H1 (cell line): ENCODE measurements around the gene SNED1. TPM values are rescaled to one million over a fixed set of nuclear protein-coding genes. Genes with fewer than 3 reads are reported as not detected.

Experiments
- CTCF ChIA-PET: fragments of 300-600 bp; sonication (Branson Sonifier 250); formaldehyde crosslinking; loops from one replicate; lab custom pipeline; 2021; ENCODE audit not compliant: partially characterized antibody; lab: Charles Lee
- POLR2A ChIA-PET: fragments of 300-600 bp; sonication (Branson Sonifier 250); formaldehyde crosslinking; loops from one replicate; lab custom pipeline; 2021; ENCODE audit warnings: inconsistent platforms; ENCODE audit not compliant: partially characterized antibody; lab: Charles Lee
- DNase-seq, 2 experiments: peaks; one replicate each; pipeline versions ENCODE4 v3.0.0 to v3.0.0-alpha.2; 2010 to 2022; ENCODE audit warnings: low spot score in 2 of 2, low read depth in 1 of 2, mixed read lengths in 1 of 2
- FAIRE-seq: peaks from 2 replicates; lab custom pipeline; 2011; peaks lifted over from hg19 to GRCh38; lab: Jason Lieb, UNC
- H2AFZ ChIP-seq: 2 replicates; pipeline ENCODE4 v1.8.1; 2012; ENCODE audit warnings: low read length, inconsistent platforms
- H2AK5ac ChIP-seq: 2 replicates; pipeline ENCODE4 v1.6.1; 2013; ENCODE audit warnings: low read depth, low read length
- H2BK120ac ChIP-seq: replicated peaks from 2 replicates; pipeline ENCODE3; 2013; ENCODE audit warnings: low read depth, low read length, inconsistent platforms
- H2BK12ac ChIP-seq: 2 replicates; pipeline ENCODE4 v1.6.1; 2013; ENCODE audit warnings: low read depth, low read length
- H2BK15ac ChIP-seq: 2 replicates; pipeline ENCODE4 v1.6.1; 2013; ENCODE audit warnings: low read length
- H2BK20ac ChIP-seq: 2 replicates; pipeline ENCODE4 v1.6.1; 2013; ENCODE audit warnings: low read length
- H2BK5ac ChIP-seq: 2 replicates; pipeline ENCODE4 v1.6.1; 2013; ENCODE audit warnings: low read depth, low read length
- H3K14ac ChIP-seq: 2 replicates; pipeline ENCODE4 v1.6.1; 2013; ENCODE audit warnings: inconsistent platforms; ENCODE audit not compliant: insufficient read length
- H3K18ac ChIP-seq: 2 replicates; pipeline ENCODE4 v1.6.1; 2013; ENCODE audit warnings: low read length; ENCODE audit errors: extremely low read depth
- H3K23ac ChIP-seq: 2 replicates; pipeline ENCODE4 v1.6.1; 2013; ENCODE audit warnings: inconsistent platforms; ENCODE audit not compliant: insufficient read length
- H3K23me2 ChIP-seq: 2 replicates; pipeline ENCODE4 v1.6.1; 2013; ENCODE audit warnings: low read depth, low read length
- H3K27ac ChIP-seq: 2 replicates; pipeline ENCODE4 v1.6.1; 2011; ENCODE audit warnings: low read depth, low read length, inconsistent platforms
- H3K27me3 ChIP-seq, 4 experiments: replicated peaks in 1 of 4; 1 replicate in 1 of 4; 2 replicates in 3 of 4; pipeline versions ENCODE4 v1.6.1 to v1.8.1; 2011 to 2013; ENCODE audit warnings: low read length in 3 of 4, mild to moderate bottlenecking in 3 of 4, inconsistent platforms in 2 of 4, mixed read lengths in 2 of 4, moderate library complexity in 1 of 4; ENCODE audit not compliant: control insufficient read depth in 3 of 4, insufficient read depth in 3 of 4; ENCODE audit errors: extremely low read depth in 1 of 4
- H3K36me3 ChIP-seq, 4 experiments: 2 replicates each; pipeline versions ENCODE4 v1.6.1 to v1.8.1; 2011 to 2013; ENCODE audit warnings: mild to moderate bottlenecking in 4 of 4, low read length in 3 of 4, moderate library complexity in 2 of 4, control low read depth in 1 of 4, inconsistent platforms in 1 of 4; ENCODE audit not compliant: insufficient read depth in 4 of 4, control insufficient read depth in 2 of 4
- H3K4ac ChIP-seq: replicated peaks from 2 replicates; pipeline ENCODE3; 2013; ENCODE audit warnings: low read length, low read depth, mixed read lengths, inconsistent platforms; ENCODE audit not compliant: insufficient read length
- H3K4me1 ChIP-seq, 4 experiments: replicated peaks in 1 of 4; 1 replicate in 1 of 4; 2 replicates in 3 of 4; pipeline versions ENCODE4 v1.6.1 to v1.8.1; 2011 to 2013; ENCODE audit warnings: low read length in 3 of 4, inconsistent platforms in 2 of 4, mixed read lengths in 1 of 4; ENCODE audit not compliant: insufficient read depth in 4 of 4, control insufficient read depth in 3 of 4
- H3K4me2 ChIP-seq, 2 experiments: 2 replicates each; pipeline versions ENCODE4 v1.6.1 to v1.8.1; 2011 to 2013; ENCODE audit warnings: low read depth in 2 of 2, low read length in 2 of 2, control low read depth in 1 of 2, inconsistent platforms in 1 of 2, mild to moderate bottlenecking in 1 of 2; ENCODE audit not compliant: insufficient read depth in 1 of 2
- H3K4me3 ChIP-seq, 4 experiments: fragments of 200-600, 300-600 bp in 1 of 4; sonication (generic), shearing (Covaris generic), sonication (Bioruptor Twin) in 1 of 4; 2 replicates each; pipeline versions ENCODE4 v1.5.1 to v1.8.1; 2011 to 2016; ENCODE audit warnings: low read length in 4 of 4, low read depth in 3 of 4, control low read depth in 2 of 4, inconsistent platforms in 2 of 4, mild to moderate bottlenecking in 2 of 4, mixed read lengths in 1 of 4, moderate library complexity in 1 of 4; ENCODE audit not compliant: insufficient read depth in 2 of 4; ENCODE audit errors: extremely low read depth in 1 of 4
- H3K56ac ChIP-seq: replicated peaks from 2 replicates; pipeline ENCODE3; 2013; ENCODE audit warnings: low read depth, mild to moderate bottlenecking, mixed read lengths, low read length, inconsistent platforms; ENCODE audit not compliant: insufficient read length
- H3K79me1 ChIP-seq: 2 replicates; pipeline ENCODE4 v1.6.1; 2013; ENCODE audit warnings: low read depth, low read length, control low read depth
- H3K79me2 ChIP-seq, 2 experiments: 2 replicates each; pipeline versions ENCODE4 v1.6.1 to v1.8.1; 2012 to 2013; ENCODE audit warnings: low read length in 2 of 2, mild to moderate bottlenecking in 2 of 2, inconsistent platforms in 1 of 2; ENCODE audit not compliant: insufficient read depth in 2 of 2, control insufficient read depth in 1 of 2
- H3K9ac ChIP-seq, 4 experiments: replicated peaks in 1 of 4; 1 replicate in 1 of 4; 2 replicates in 3 of 4; pipeline versions ENCODE4 v1.6.1 to v1.8.1; 2011 to 2013; ENCODE audit warnings: low read depth in 3 of 4, low read length in 3 of 4, control low read depth in 2 of 4, mild to moderate bottlenecking in 2 of 4, moderate library complexity in 2 of 4, inconsistent platforms in 1 of 4; ENCODE audit errors: extremely low read depth in 1 of 4
- H3K9me3 ChIP-seq, 2 experiments: 2 replicates each; pipeline versions ENCODE4 v1.6.1 to v1.8.1; 2012 to 2013; ENCODE audit warnings: mild to moderate bottlenecking in 2 of 2, moderate library complexity in 2 of 2, control low read depth in 1 of 2, inconsistent platforms in 1 of 2, low read depth in 1 of 2, low read length in 1 of 2, mixed read lengths in 1 of 2; ENCODE audit not compliant: insufficient read depth in 2 of 2
- H4K20me1 ChIP-seq, 2 experiments: replicated peaks in 1 of 2; 2 replicates each; pipeline versions ENCODE3 to v1.8.1; 2011 to 2013; ENCODE audit warnings: inconsistent platforms in 2 of 2, low read length in 2 of 2, mild to moderate bottlenecking in 1 of 2; ENCODE audit not compliant: insufficient read depth in 2 of 2, control insufficient read depth in 1 of 2
- H4K5ac ChIP-seq: 2 replicates; pipeline ENCODE4 v1.6.1; 2013; ENCODE audit warnings: low read length, low read depth, mixed read lengths, inconsistent platforms; ENCODE audit not compliant: insufficient read length
- H4K8ac ChIP-seq: 2 replicates; pipeline ENCODE4 v1.8.0; 2013; ENCODE audit warnings: mild to moderate bottlenecking, moderate library complexity, low read length, inconsistent platforms; ENCODE audit not compliant: insufficient read depth; ENCODE audit errors: extremely low read depth
- H4K91ac ChIP-seq: replicated peaks from 2 replicates; pipeline ENCODE3; 2013; ENCODE audit warnings: low read length, mixed read lengths, inconsistent platforms; ENCODE audit not compliant: insufficient read length
- BRCA1 ChIP-seq: IDR thresholded peaks from 2 replicates; pipeline ENCODE4 v1.6.1; 2012; ENCODE audit warnings: low read depth, low read length, improper control_type of control experiment
- CBX5 ChIP-seq: fragments of 300-800, 300-1000 bp; sonication (generic); IDR thresholded peaks from 2 replicates; pipeline ENCODE4 v1.7.1; 2016; ENCODE audit warnings: antibody characterized with exemption, low read length, low read depth
- CBX8 ChIP-seq: fragments of 300-800, 300-1000 bp; sonication (generic); IDR thresholded peaks from 2 replicates; pipeline ENCODE4 v1.7.1; 2016; ENCODE audit warnings: low read depth, low read length, borderline replicate concordance
- EZH2 ChIP-seq: fragments of 200-600 bp; sonication (generic); IDR thresholded peaks from 2 replicates; pipeline ENCODE4 v1.7.1; 2012; ENCODE audit warnings: low read depth, mild to moderate bottlenecking, moderate library complexity, low read length, inconsistent platforms; ENCODE audit not compliant: severe bottlenecking
- JUN ChIP-seq: IDR thresholded peaks from 2 replicates; pipeline ENCODE4 v1.6.1; 2011; ENCODE audit warnings: low read depth, mild to moderate bottlenecking, improper control_type of control experiment, low read length
- NANOG ChIP-seq: IDR thresholded peaks from 2 replicates; pipeline ENCODE4 v1.6.1; 2011; ENCODE audit warnings: low read length, low read depth, mild to moderate bottlenecking, inconsistent platforms; ENCODE audit not compliant: insufficient read depth, poor library complexity, severe bottlenecking
- PHF8 ChIP-seq: fragments of 200-600 bp; sonication (generic); conservative IDR thresholded peaks from 2 replicates; pipeline ENCODE4 v1.7.1; 2012; ENCODE audit warnings: low read depth, mild to moderate bottlenecking, inconsistent platforms, low read length, moderate library complexity
- SP2 ChIP-seq: IDR thresholded peaks from 2 replicates; pipeline ENCODE4 v1.6.1; 2012; ENCODE audit warnings: mild to moderate bottlenecking, low read length, inconsistent platforms
- SRF ChIP-seq: IDR thresholded peaks from 2 replicates; pipeline ENCODE4 v1.6.1; 2011; ENCODE audit warnings: mild to moderate bottlenecking, low read depth, low read length, moderate library complexity
- SUZ12 ChIP-seq: fragments of 200-600 bp; sonication (generic); IDR thresholded peaks from 2 replicates; pipeline ENCODE4 v1.6.1; 2012; ENCODE audit warnings: mild to moderate bottlenecking, inconsistent platforms, low read length, moderate library complexity, mixed read lengths
- TCF12 ChIP-seq: IDR thresholded peaks from 2 replicates; pipeline ENCODE4 v1.6.1; 2011; ENCODE audit warnings: low read depth, mild to moderate bottlenecking, low read length
- YY1 ChIP-seq: IDR thresholded peaks from 2 replicates; pipeline ENCODE4 v1.6.1; 2011; ENCODE audit warnings: low read depth, mild to moderate bottlenecking, low read length
- ZNF274 ChIP-seq: IDR thresholded peaks from 2 replicates; pipeline ENCODE4 v1.7.0; 2012; ENCODE audit warnings: low read length, borderline replicate concordance; ENCODE audit errors: extremely low read depth
- WGBS, 2 experiments: shearing (Covaris generic) in 1 of 2; methylation state at CpG; one replicate each; pipeline versions ENCODE4 v1.1.6 to v1.1.7; 2013 to 2015; ENCODE audit warnings: low lambda C conversion rate in 2 of 2, mixed read lengths in 2 of 2, inconsistent platforms in 1 of 2, low coverage in 1 of 2, missing lambda C conversion rate in 1 of 2; ENCODE audit not compliant: insufficient replicate concordance in 2 of 2, insufficient coverage in 1 of 2, insufficient read length in 1 of 2; ENCODE audit errors: extremely low coverage in 1 of 2, missing lambda C conversion rate in 1 of 2; 5-methylcytosine and 5-hydroxymethylcytosine counted together
- polyA plus RNA-seq, 7 experiments: library from polyadenylated mRNA; depleted of rRNA in 3 of 7; stranded (reverse) in 5 of 7; unstranded in 2 of 7; fragments of >200 nt in 5 of 7; fragments of 200-250 nt in 2 of 7; gene quantifications; 1 replicate in 5 of 7; 2 replicates in 1 of 7; 4 replicates in 1 of 7; pipeline versions ENCODE4 v1.2.1 to v1.2.3, GENCODE V29; 2011 to 2013; ENCODE audit warnings: missing spikeins in 2 of 7, mixed read lengths in 2 of 7
- total RNA-seq: library from RNA; stranded (reverse); fragmentation: NEBNext Ultra II Directional; extraction: Animal tissue kit (Norgen Biotek cat#: 25700); gene quantifications from 2 replicates; pipeline ENCODE4 v1.2.1, GENCODE V29; 2021
- TF ChIP-seq, protein P1 (sequence below): IDR thresholded peaks from 2 replicates; pipeline ENCODE4 v1.6.1; 2012; ENCODE audit warnings: inconsistent platforms

SNED1 gene
- total and polyA plus RNA-seq, 2 of the 8 experiments (the other 6 are each of a cell fraction or from before 2014, with no cell fraction given) = 1.9 TPM

DNA sequence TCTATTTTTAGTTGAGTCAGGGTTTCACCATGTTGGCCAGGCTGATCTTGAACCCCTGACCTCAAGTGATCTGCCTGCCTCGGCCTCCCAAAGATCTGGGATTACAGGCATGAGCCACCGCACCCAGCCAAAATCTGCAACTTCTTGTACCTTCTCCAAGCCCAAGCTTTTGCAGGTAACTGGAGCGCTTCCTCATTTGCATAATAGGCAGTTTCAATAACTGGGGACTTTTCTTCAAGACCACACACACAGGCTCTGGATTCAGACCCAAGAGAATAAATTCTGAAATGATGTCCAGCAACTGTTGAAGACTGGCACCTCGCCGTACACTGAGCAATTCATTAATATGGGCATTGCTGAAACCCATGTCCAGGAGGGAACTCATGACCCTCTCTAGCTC lies 100.8 kb downstream of the SNED1 start:
- Histone ChIP-seq H3K4ac (no peak overlapping the region), H3K79me2 (peaks cover 0 to 35% of the 10 kb centered on the region in 2 experiments; a peak in 2 of 4 replicates), H3K4me3 (no peak overlapping the region), H3K56ac (no peak overlapping the region), H4K20me1 (peaks cover 0 to 13% of the 10 kb centered on the region in 2 experiments), H2BK5ac (no peak overlapping the region), H3K18ac (no peak overlapping the region), H3K14ac (no peak overlapping the region), H3K27me3 (no peaks in the 10 kb centered on the region), H3K4me2 (no peak overlapping the region), H4K8ac (no peak overlapping the region; the same call in 1 of the 2 replicates), H2BK120ac (no peak overlapping the region), H3K4me1 (peaks cover 0 to 7% (median 4%) of the 10 kb centered on the region in 4 experiments; a peak in 4 of 7 replicates), H3K9me3 (no peaks in the 10 kb centered on the region), H2BK15ac (no peak overlapping the region), H4K5ac (no peak overlapping the region), H2BK20ac (no peak overlapping the region), H4K91ac (no peak overlapping the region), H2AFZ (no peak overlapping the region), H3K9ac (no peak overlapping the region), H3K79me1 (0 out of 2 replicates have a peak, but pooled peaks cover 6% of the 10 kb centered on the region), H2AK5ac (no peak overlapping the region), H2BK12ac (no peak overlapping the region), H3K23me2 (peaks cover 3% of the 10 kb centered on the region; the same call in 1 of the 2 replicates), H3K23ac (no peak overlapping the region), H3K36me3 (peaks cover 12 to 33% (median 23%) of the 10 kb centered on the region in 4 experiments), H3K27ac (no peak overlapping the region)
- FAIRE-seq (no peak), DNase-seq (no peak)
- ChIA-PET POLR2A (interaction anchor here (0.7 kb wide), 1 partner anchor 9 kb away, joined by 3 read pairs; no protein-coding TSS in a partner anchor), CTCF (interaction anchor here (0.8 to 1.2 kb wide), 2 partner anchors 10 to 185 kb away, joined by 4 read pairs; no protein-coding TSS in a partner anchor)
- WGBS, 2 experiments = 95% methylated on average over 5 of the region's 5 CpGs; no CpG with 5 or more reads in 1 of the 2 experiments
- TF ChIP-seq ZNF274 (no peak), CBX8 (no peak), JUN (no peak), SUZ12 (no peak), PHF8 (no peak), BRCA1 (no peak), SP2 (no peak), SRF (no peak), YY1 (no peak), EZH2 (no peak), CBX5 (no peak), TCF12 (no peak), NANOG (no peak)
- TF ChIP-seq, protein P1, sequence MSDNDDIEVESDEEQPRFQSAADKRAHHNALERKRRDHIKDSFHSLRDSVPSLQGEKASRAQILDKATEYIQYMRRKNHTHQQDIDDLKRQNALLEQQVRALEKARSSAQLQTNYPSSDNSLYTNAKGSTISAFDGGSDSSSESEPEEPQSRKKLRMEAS = no peak
